GM12864 (cell line): ENCODE measurements around the gene CC2D1A.

Experiments used
- DNase-seq: peaks from one replicate; pipeline ENCODE4 v3.0.0-alpha.2; 2011; ENCODE audit warnings: low read depth
- H3K4me3 ChIP-seq: 2 replicates; pipeline ENCODE4 v1.5.1; 2011; ENCODE audit warnings: mild to moderate bottlenecking, low read depth, low read length, control low read depth
- CTCF ChIP-seq: IDR thresholded peaks from 2 replicates; pipeline ENCODE4 v1.5.1; 2011; ENCODE audit warnings: low read depth, mild to moderate bottlenecking, moderate library complexity, low read length, control low read depth, inconsistent platforms; ENCODE audit errors: missing control alignments

Gene CC2D1A

GRCh38 chr19:13877303-13877702 lies 28.7 kb upstream of the CC2D1A start:
- no peak for DNase-seq
- H3K4me3 ChIP-seq: no peak overlapping the region
- TF ChIP-seq CTCF: no peak

- H3K4me3 ChIP-seq: peak overlapping the region; percentile 3; the same call in 1 of the 2 replicates
- DNase-seq: peak; percentile 77
- peak; percentile 99 for TF ChIP-seq CTCF
Observed at GRCh38 chr19:13880059-13881043, 25.6 kb upstream of the CC2D1A start.

- TF ChIP-seq CTCF: no peak
- no peak for DNase-seq
- no peak overlapping the region for H3K4me3 ChIP-seq
Observed at GRCh38 chr19:13881251-13881691, 24.7 kb upstream of the CC2D1A start.

DNA sequence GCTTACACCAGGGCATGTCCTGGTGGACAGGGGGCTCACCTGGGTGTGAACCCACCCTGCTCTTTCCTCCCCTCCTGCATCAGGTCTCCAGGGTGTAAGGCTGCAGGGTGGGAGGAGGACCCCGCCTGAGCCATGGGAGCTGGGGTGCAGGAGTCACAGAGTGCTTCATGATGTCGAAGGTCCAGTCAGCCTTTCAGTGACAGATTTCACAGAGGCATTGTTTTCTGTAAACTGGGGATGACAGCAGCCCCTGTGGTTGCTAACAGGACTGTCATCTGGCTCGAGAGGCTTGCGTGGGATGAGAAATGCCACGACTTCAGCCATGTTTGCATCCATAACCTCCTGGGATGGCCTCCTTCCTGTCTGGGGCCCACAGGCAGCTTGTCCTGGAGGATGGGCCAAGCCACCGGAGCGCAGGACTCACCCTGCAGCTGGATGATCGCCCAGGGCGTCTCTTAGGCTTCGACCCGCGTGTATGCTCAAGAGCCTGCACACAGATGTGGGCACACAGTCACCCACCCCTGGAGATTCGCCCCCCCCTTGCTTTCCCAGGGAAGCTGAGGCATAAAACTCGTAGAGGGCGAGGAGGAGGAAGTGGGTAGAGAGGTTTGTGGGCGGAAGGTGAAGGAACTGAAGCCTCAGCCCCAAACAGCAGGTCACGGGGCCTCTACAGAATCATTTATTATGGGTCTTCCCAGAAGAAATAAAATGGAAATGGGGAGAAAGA lies 24.1 kb upstream of the CC2D1A start:
- H3K4me3 ChIP-seq: no peak overlapping the region
- DNase-seq: no peak
- peak; percentile 16 for TF ChIP-seq CTCF

GRCh38 chr19:13882419-13882795 lies 23.6 kb upstream of the CC2D1A start:
- no peak overlapping the region for H3K4me3 ChIP-seq
- no peak for DNase-seq
- TF ChIP-seq CTCF: no peak

DNA sequence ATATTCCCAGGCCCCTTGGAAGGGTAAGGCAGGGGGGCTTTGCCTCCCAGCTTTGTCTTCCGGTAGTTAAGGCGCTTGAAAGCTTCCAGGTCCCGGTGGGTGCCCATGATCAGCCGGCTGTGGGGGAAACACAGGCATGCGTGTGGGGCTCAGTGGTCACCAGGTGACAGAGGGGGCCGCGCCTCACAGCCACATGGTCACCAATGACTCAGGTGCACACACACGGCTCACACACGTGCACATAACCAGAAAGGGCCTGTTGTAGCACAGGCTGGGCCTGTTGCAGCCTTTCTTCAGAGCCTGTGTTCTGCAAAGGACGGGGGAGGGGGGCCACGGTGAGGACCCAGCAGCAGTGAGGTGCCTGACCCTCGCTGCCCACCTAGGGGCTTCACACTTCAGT lies 23.2 kb upstream of the CC2D1A start:
- DNase-seq: no peak
- H3K4me3 ChIP-seq: no peak overlapping the region
- no peak for TF ChIP-seq CTCF
